D341Med (cell line): Measurements from ENCODE around the gene TSPYL2.

Experiments
- DNase-seq: peaks from one replicate; pipeline ENCODE4 v3.0.0; 2012; ENCODE audit warnings: low spot score

Gene TSPYL2

DNA sequence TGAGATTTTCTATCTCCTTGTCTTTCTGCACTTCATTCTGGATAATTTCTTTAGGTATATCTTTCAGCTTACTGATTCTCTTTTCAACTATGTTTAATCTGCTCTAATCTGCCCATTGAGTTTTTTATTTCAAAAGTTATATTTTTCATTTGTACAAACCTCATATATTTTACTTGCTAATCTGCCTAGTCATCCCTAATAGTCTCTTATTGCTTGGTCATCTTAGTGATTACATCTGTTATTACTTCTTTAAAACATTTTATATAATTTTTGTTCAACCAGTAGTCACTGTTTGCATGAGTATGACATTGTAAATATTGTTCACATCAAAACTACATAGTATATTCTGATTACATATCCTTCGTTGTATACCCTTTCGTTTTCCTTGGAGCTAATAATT lies 44.2 kb downstream of the TSPYL2 start:
- DNase-seq = no peak

DNA sequence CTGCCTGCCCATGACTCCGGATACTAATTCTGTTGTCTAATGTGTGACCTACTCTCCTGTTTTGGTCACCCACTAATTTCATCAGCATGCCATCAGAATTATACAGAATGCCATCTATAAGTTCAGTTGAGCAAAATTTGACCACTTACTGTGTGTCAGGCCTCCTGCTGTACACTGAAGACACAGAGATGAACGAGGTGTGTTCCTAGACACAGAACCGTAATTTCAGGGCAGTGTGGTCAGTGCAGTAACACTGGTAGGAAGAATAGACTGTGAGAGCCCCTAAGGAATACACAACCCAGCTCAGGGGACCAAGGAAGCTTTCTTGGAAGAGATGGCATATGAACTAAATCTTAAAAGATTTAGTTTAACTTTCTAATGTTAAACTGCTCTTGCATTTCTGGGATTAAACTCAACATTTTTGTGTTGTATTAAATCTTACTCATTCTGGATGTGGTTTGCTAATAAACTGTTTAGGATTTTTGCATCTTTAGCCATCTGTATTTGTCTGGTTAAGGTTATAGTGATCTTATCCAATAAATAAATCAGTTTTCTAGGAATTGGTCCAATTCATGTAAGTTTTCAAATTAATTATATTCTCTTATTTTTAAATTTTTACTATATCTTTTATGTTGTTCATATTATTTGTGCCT lies 46.1 kb downstream of the TSPYL2 start:
- no peak for DNase-seq

GRCh38 chrX:53133400-53133799 lies 51.2 kb downstream of the TSPYL2 start:
- DNase-seq = no peak

DNA sequence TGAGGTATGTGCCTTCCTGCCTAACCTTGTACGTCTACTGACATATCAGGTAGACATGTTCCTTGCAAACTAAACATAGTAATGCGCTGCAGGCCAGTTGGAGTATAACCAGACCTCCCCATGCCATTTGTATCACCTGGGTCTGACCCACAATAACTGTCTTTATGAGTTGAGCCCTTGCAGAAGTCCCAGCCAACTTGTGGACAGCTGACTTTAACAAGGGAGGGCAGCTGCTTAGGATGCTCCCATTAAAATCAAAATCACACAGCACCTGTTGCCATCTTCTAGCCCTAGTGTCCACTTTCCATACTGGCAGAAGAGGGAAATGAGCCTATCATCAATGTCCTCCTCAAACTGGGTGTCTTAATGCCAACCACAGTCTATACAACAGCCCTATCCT lies 53.4 kb downstream of the TSPYL2 start:
- DNase-seq = no peak
